Naive B cell (primary cell): ENCODE measurements around the gene MFAP4. TPM values are rescaled to one million over a fixed set of nuclear protein-coding genes. Genes with fewer than 3 reads are reported as not detected.

Experiments
- polyA plus RNA-seq, 6 donors: library from polyadenylated mRNA; unstranded; fragments of 300-500 nt; fragmentation: Illumina TruSeq; gene quantifications; one replicate each; pipeline ENCODE4 v1.2.3, GENCODE V29; 2021; ENCODE audit warnings: low read depth in 6 of 6

The MFAP4 gene
- polyA plus RNA-seq, 6 donors from 2014 or later, result not detected

Other genes starting within 250 kb of the MFAP4 start
- gene EPN2, start 149.8 kb downstream of the MFAP4 start, polyA plus RNA-seq, result 10 to 100 TPM in 5 of 6 donors, 1 to 10 TPM in 1; 9.8 to 35.0 (median 28.9) TPM
- gene B9D1, start 24.5 kb downstream of the MFAP4 start, polyA plus RNA-seq, result 1 to 10 TPM; 1.2 to 4.1 (median 1.6) TPM
- gene MAPK7, start 8.7 kb downstream of the MFAP4 start, polyA plus RNA-seq, result 10 to 100 TPM in 1 of 6 donors, 1 to 10 TPM in 5; 3.5 to 11.3 (median 7.3) TPM
- not detected for gene RNF112, start 24.0 kb upstream of the MFAP4 start, polyA plus RNA-seq
- not detected for gene SLC47A1, start 146.7 kb upstream of the MFAP4 start, polyA plus RNA-seq